Measurements from ENCODE around the gene CACNA1S. TPM values are rescaled to one million over a fixed set of nuclear protein-coding genes. Genes with fewer than 3 reads are reported as not detected.

Gene CACNA1S
- total and polyA plus RNA-seq, 2 of the 8 experiments (the other 6 are each of a cell fraction or from before 2014, with no cell fraction given): 0.06 TPM; not detected in 1

DNA sequence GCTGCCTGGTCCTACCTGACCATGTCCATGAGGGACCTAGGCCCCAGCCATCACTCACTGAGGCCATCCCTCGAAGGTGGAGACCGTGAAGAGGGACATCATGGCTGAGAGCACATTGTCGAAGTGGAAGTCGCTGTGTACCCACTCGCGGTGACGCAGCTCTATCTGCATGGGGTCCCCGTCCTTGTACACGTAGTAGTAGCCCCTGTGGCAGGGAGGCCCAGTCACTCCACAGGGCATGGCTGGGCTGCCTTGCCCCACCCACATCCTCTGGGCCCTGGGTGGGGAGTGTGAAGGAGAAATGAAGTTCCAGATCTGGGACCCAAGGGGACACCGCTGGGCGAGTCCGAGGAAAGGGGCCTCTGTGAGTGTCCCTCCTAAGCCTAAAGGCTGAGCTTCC is 50.3 kb downstream of the CACNA1S start (continued):
- TF ChIP-seq, protein P1, sequence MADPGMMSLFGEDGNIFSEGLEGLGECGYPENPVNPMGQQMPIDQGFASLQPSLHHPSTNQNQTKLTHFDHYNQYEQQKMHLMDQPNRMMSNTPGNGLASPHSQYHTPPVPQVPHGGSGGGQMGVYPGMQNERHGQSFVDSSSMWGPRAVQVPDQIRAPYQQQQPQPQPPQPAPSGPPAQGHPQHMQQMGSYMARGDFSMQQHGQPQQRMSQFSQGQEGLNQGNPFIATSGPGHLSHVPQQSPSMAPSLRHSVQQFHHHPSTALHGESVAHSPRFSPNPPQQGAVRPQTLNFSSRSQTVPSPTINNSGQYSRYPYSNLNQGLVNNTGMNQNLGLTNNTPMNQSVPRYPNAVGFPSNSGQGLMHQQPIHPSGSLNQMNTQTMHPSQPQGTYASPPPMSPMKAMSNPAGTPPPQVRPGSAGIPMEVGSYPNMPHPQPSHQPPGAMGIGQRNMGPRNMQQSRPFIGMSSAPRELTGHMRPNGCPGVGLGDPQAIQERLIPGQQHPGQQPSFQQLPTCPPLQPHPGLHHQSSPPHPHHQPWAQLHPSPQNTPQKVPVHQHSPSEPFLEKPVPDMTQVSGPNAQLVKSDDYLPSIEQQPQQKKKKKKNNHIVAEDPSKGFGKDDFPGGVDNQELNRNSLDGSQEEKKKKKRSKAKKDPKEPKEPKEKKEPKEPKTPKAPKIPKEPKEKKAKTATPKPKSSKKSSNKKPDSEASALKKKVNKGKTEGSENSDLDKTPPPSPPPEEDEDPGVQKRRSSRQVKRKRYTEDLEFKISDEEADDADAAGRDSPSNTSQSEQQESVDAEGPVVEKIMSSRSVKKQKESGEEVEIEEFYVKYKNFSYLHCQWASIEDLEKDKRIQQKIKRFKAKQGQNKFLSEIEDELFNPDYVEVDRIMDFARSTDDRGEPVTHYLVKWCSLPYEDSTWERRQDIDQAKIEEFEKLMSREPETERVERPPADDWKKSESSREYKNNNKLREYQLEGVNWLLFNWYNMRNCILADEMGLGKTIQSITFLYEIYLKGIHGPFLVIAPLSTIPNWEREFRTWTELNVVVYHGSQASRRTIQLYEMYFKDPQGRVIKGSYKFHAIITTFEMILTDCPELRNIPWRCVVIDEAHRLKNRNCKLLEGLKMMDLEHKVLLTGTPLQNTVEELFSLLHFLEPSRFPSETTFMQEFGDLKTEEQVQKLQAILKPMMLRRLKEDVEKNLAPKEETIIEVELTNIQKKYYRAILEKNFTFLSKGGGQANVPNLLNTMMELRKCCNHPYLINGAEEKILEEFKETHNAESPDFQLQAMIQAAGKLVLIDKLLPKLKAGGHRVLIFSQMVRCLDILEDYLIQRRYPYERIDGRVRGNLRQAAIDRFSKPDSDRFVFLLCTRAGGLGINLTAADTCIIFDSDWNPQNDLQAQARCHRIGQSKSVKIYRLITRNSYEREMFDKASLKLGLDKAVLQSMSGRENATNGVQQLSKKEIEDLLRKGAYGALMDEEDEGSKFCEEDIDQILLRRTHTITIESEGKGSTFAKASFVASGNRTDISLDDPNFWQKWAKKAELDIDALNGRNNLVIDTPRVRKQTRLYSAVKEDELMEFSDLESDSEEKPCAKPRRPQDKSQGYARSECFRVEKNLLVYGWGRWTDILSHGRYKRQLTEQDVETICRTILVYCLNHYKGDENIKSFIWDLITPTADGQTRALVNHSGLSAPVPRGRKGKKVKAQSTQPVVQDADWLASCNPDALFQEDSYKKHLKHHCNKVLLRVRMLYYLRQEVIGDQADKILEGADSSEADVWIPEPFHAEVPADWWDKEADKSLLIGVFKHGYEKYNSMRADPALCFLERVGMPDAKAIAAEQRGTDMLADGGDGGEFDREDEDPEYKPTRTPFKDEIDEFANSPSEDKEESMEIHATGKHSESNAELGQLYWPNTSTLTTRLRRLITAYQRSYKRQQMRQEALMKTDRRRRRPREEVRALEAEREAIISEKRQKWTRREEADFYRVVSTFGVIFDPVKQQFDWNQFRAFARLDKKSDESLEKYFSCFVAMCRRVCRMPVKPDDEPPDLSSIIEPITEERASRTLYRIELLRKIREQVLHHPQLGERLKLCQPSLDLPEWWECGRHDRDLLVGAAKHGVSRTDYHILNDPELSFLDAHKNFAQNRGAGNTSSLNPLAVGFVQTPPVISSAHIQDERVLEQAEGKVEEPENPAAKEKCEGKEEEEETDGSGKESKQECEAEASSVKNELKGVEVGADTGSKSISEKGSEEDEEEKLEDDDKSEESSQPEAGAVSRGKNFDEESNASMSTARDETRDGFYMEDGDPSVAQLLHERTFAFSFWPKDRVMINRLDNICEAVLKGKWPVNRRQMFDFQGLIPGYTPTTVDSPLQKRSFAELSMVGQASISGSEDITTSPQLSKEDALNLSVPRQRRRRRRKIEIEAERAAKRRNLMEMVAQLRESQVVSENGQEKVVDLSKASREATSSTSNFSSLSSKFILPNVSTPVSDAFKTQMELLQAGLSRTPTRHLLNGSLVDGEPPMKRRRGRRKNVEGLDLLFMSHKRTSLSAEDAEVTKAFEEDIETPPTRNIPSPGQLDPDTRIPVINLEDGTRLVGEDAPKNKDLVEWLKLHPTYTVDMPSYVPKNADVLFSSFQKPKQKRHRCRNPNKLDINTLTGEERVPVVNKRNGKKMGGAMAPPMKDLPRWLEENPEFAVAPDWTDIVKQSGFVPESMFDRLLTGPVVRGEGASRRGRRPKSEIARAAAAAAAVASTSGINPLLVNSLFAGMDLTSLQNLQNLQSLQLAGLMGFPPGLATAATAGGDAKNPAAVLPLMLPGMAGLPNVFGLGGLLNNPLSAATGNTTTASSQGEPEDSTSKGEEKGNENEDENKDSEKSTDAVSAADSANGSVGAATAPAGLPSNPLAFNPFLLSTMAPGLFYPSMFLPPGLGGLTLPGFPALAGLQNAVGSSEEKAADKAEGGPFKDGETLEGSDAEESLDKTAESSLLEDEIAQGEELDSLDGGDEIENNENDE (IDR thresholded peaks at IDR 0.05; ENCODE audit: insufficient replicate concordance, low read length): no peak

Measured in H1 (cell line).